ENCODE data around the gene DISP2. TPM values are rescaled to one million over a fixed set of nuclear protein-coding genes. Genes with fewer than 3 reads are reported as not detected.
A peak's percentile ranks its signal among the peaks of the same experiment; 100 is the strongest.

Gene DISP2
- total RNA-seq, 1 donor from 2014 or later, result 0.76 TPM

- no peak for TF ChIP-seq CTCF (IDR thresholded peaks at IDR 0.05; ENCODE audit: unreplicated experiment)
- Mint-ChIP-seq H3K9me3 (no peaks in the 10 kb centered on the region), H3K4me3 (no peak overlapping the region), H3K27ac (no peak overlapping the region), H3K36me3 (peaks cover 7% of the 10 kb centered on the region), H3K27me3 (ENCODE audit: low read depth) (no peaks in the 10 kb centered on the region), H3K4me1 (peaks cover 16% of the 10 kb centered on the region)
- peak in 1 of 2 experiments; percentile 47 for DNase-seq (ENCODE audit: low spot score in 2 of 2, unreplicated experiment in 2 of 2)
Observed at GRCh38 chr15:40420793-40421192, 62.8 kb downstream of the DISP2 start.

DNA sequence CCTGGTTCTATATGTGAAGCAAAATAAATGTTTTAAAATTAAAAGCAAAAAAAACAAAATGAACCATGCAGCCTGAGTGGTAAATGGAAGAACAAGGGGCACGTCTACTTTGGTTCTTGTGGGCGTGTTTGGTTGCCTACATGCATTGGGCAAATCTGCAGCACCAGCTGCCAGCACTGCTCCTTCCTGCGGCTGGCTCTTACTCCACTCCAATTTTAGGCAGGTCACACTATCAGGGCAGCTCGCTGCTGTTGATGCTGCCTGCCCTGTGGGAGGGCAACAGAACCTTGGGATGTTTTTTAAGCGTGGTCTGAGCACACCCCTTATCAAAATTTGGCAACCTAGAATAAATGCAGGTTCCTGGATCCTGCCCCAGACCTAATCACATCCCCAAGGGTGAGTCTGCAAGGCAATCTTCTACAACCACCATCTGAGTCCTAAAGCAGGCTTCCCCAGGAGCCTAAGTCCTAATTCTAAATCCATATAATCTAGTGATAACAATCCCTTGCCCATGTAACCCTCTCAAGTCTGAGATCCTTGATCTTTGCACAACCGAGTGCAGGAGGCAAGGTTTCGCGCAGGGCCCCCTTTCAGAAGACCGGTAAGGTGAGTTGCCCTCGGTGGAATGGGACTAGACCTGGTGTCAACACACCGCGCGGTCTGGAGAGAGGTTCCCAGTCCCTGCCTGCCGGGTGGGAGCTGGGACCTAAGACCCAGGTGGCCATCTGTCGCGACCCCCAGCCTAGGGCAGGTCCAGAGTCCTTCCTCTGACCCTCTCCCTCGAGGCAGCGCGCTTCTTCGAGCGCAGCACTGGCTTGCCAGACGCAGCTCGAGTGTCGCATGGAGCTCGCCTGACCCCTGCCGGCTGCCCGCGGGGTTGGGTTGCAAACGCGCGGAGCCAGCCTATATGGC, 63.5 kb downstream of the DISP2 start:
- Mint-ChIP-seq H3K27ac (no peak overlapping the region), H3K27me3 (ENCODE audit: low read depth) (no peaks in the 10 kb centered on the region), H3K4me3 (no peak overlapping the region)

GRCh38 chr15:40424483-40425115, 66.6 kb downstream of the DISP2 start:
- Mint-ChIP-seq H3K27ac (no peak overlapping the region), H3K36me3 (no peaks in the 10 kb centered on the region), H3K4me3 (no peak overlapping the region), H3K9me3 (no peaks in the 10 kb centered on the region), H3K4me1 (peaks cover 16% of the 10 kb centered on the region), H3K27me3 (ENCODE audit: low read depth) (peaks cover 10% of the 10 kb centered on the region)
- no peak for DNase-seq (ENCODE audit: low spot score in 2 of 2, unreplicated experiment in 2 of 2)
- TF ChIP-seq CTCF (IDR thresholded peaks at IDR 0.05; ENCODE audit: unreplicated experiment), result no peak

More for the DNA sequence above, 63.5 kb downstream of the DISP2 start:
- Mint-ChIP-seq H3K4me1 (peaks cover 16% of the 10 kb centered on the region), H3K9me3 (no peaks in the 10 kb centered on the region), H3K36me3 (peaks cover 7% of the 10 kb centered on the region)
- peak; percentile 76 for TF ChIP-seq CTCF (IDR thresholded peaks at IDR 0.05; ENCODE audit: unreplicated experiment)
- peak in 1 of 2 experiments; percentile 82 for DNase-seq (ENCODE audit: low spot score in 2 of 2, unreplicated experiment in 2 of 2)

DNA sequence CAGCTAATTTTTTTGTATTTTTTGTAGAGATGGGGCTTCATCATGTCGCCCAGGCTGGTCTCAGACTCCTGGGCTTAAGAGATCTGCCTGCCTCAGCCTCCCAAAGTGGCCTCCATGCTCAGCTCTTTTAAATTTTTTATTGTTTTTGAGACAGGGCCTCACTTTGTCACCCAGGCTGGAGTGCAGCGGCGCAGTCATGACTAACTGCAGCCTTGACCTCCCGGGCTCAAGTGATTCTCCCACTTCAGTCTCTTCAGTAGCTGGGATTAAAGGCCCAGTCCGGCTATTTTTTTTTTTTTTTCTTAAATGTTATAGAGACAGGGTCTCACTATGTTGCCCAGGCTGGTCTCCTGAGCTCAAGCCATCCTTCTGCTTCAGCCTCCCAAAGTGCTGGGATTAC, 67.7 kb downstream of the DISP2 start:
- DNase-seq (ENCODE audit: low spot score in 2 of 2, unreplicated experiment in 2 of 2), result no peak
- TF ChIP-seq CTCF (IDR thresholded peaks at IDR 0.05; ENCODE audit: unreplicated experiment), result no peak
- peaks cover 20% of the 10 kb centered on the region for H3K4me1 Mint-ChIP-seq
- no peaks in the 10 kb centered on the region for H3K36me3 Mint-ChIP-seq
- H3K9me3 Mint-ChIP-seq, result no peaks in the 10 kb centered on the region
- H3K4me3 Mint-ChIP-seq, result no peak overlapping the region
- no peak overlapping the region for H3K27ac Mint-ChIP-seq
- peaks cover 20% of the 10 kb centered on the region for H3K27me3 Mint-ChIP-seq (ENCODE audit: low read depth)

DNA sequence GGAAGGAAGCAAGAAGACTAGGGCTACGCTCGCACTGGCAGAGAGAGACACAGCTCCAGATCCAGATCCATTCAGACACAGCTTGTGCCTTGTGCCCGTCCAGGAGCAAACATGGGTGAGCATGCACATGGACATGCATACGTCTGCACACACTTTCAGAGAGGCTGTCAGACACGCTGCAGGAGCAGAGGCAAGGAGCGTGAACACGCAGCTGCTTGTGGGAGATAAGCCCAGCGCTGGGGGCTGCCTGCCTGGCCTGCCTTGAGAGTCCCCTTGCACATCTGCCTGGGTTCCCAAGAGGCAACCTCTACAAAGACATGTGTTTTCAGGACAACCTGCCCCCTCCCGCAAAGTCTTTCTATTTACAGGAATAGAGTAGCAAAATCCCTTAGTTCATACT, 69.2 kb downstream of the DISP2 start:
- no peak for DNase-seq (ENCODE audit: low spot score in 2 of 2, unreplicated experiment in 2 of 2)
- Mint-ChIP-seq H3K27me3 (ENCODE audit: low read depth) (peaks cover 21% of the 10 kb centered on the region), H3K4me1 (peaks cover 8% of the 10 kb centered on the region), H3K27ac (no peak overlapping the region), H3K4me3 (no peak overlapping the region), H3K36me3 (no peaks in the 10 kb centered on the region), H3K9me3 (no peaks in the 10 kb centered on the region)
- no peak for TF ChIP-seq CTCF (IDR thresholded peaks at IDR 0.05; ENCODE audit: unreplicated experiment)
